Omental fat pad (tissue), 4 donors: ENCODE data around the gene WSCD1. TPM values are rescaled to one million over a fixed set of nuclear protein-coding genes. Genes with fewer than 3 reads are reported as not detected.

Experiments
- ATAC-seq: fragments of 150-250 bp; one replicate; pipeline ENCODE4 v1.9.1; 2016; ENCODE audit warnings: mild to moderate bottlenecking, moderate library complexity; ENCODE audit not compliant: low FRiP score
- DNase-seq: peaks from one replicate; pipeline ENCODE4 v3.0.0-alpha.2; 2019; ENCODE audit warnings: low spot score
- CTCF ChIP-seq, 3 donors: fragments of 450-650 bp; IDR thresholded peaks; one replicate each; pipeline ENCODE4 v1.5.1; 2016 to 2017; ENCODE audit warnings: antibody characterized with exemption in 3 of 3, mild to moderate bottlenecking in 3 of 3, moderate library complexity in 2 of 3
- total RNA-seq, 4 donors: library from RNA; depleted of rRNA; stranded (reverse); fragments of >200 nt; gene quantifications; one replicate each; pipeline ENCODE4 v1.1.0, GENCODE V29; 2016

Gene WSCD1
- total RNA-seq, 4 donors from 2014 or later, result 0.93 to 6.1 (median 2.4) TPM

GRCh38 chr17:6104956-6105648, 34.9 kb downstream of the WSCD1 start:
- ATAC-seq, result no peak
- DNase-seq, result no peak
- TF ChIP-seq CTCF (IDR thresholded peaks at IDR 0.05), result no peak

GRCh38 chr17:6105649-6106007, 35.4 kb downstream of the WSCD1 start:
- no peak for TF ChIP-seq CTCF (IDR thresholded peaks at IDR 0.05)
- DNase-seq, result no peak
- ATAC-seq, result no peak

- ATAC-seq, result no peak
- no peak for DNase-seq
- TF ChIP-seq CTCF (IDR thresholded peaks at IDR 0.05), result no peak
These were observed 36.0 kb downstream of the WSCD1 start for GRCh38 chr17:6106212-6106611.

- ATAC-seq (no peak), DNase-seq (no peak)
- TF ChIP-seq CTCF (IDR thresholded peaks at IDR 0.05), result no peak
These were observed 37.6 kb downstream of the WSCD1 start for GRCh38 chr17:6107791-6108190.

- TF ChIP-seq CTCF (IDR thresholded peaks at IDR 0.05), result no peak
- ATAC-seq, result no peak
- DNase-seq, result no peak
These were observed 38.2 kb downstream of the WSCD1 start for GRCh38 chr17:6108382-6108781.

GRCh38 chr17:6108987-6109386, 38.8 kb downstream of the WSCD1 start:
- no peak for TF ChIP-seq CTCF (IDR thresholded peaks at IDR 0.05)
- ATAC-seq (no peak), DNase-seq (no peak)

- TF ChIP-seq CTCF (IDR thresholded peaks at IDR 0.05), result no peak
- DNase-seq, result no peak
- ATAC-seq, result no peak
These were observed 39.4 kb downstream of the WSCD1 start for GRCh38 chr17:6109536-6109935.
